Esophagus muscularis mucosa (tissue), 3 donors: ENCODE measurements around the gene DOCK3.

ENCODE experiments used
- CTCF ChIP-seq, 3 experiments: fragments of 200-600 bp in 2 of 3; fragments of 450-650 bp in 1 of 3; sonication (generic) in 2 of 3; IDR thresholded peaks; one replicate each; pipeline ENCODE4 v1.5.1; 2017 to 2019; ENCODE audit warnings: antibody characterized with exemption in 3 of 3, mild to moderate bottlenecking in 2 of 3, moderate library complexity in 1 of 3
- POLR2A ChIP-seq: fragments of 450-650 bp; IDR thresholded peaks from one replicate; pipeline ENCODE4 v1.6.1; 2017; ENCODE audit warnings: antibody characterized with exemption, moderate library complexity, mild to moderate bottlenecking, low read depth
- POLR2AphosphoS5 ChIP-seq, 2 donors: sonication (generic); formaldehyde crosslinking; IDR thresholded peaks; one replicate each; pipeline ENCODE4 v1.6.1; 2017; ENCODE audit warnings: antibody characterized with exemption in 2 of 2

DNA sequence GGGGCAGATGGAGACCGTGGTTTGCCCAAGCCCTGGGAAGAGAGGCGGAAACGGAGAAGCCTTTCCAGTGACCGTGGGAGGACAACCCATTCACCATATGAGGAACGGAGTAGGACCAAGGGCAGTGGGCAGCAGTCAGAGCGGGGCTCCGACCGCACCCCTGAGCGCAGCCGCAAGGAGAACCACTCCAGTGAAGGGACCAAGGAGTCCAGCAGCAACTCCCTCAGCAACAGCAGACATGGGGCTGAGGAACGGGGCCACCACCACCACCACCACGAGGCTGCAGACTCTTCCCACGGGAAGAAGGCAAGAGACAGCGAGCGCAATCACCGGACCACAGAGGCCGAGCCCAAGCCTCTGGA lies 718.4 kb downstream of the DOCK3 start:
- TF ChIP-seq CTCF (IDR thresholded peaks at IDR 0.05) (no peak), POLR2A (no peak), POLR2AphosphoS5 (IDR thresholded peaks at IDR 0.05) (no peak)
